ENCODE measurements around the gene PDLIM1.

- TF ChIP-seq, protein P1, sequence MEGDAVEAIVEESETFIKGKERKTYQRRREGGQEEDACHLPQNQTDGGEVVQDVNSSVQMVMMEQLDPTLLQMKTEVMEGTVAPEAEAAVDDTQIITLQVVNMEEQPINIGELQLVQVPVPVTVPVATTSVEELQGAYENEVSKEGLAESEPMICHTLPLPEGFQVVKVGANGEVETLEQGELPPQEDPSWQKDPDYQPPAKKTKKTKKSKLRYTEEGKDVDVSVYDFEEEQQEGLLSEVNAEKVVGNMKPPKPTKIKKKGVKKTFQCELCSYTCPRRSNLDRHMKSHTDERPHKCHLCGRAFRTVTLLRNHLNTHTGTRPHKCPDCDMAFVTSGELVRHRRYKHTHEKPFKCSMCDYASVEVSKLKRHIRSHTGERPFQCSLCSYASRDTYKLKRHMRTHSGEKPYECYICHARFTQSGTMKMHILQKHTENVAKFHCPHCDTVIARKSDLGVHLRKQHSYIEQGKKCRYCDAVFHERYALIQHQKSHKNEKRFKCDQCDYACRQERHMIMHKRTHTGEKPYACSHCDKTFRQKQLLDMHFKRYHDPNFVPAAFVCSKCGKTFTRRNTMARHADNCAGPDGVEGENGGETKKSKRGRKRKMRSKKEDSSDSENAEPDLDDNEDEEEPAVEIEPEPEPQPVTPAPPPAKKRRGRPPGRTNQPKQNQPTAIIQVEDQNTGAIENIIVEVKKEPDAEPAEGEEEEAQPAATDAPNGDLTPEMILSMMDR (IDR thresholded peaks at IDR 0.05) = no peak
- no peak for TF ChIP-seq POLR2A (IDR thresholded peaks at IDR 0.05)
These were observed 12.7 kb upstream of the PDLIM1 start for GRCh38 chr10:95303535-95303934.
